HG03175 (cell line): ENCODE measurements around the gene PSMD1.
"Not testable (repeated sequence)": the region's sequence is repeated elsewhere in the genome, so short reads cannot be mapped to it uniquely, and the experiment has no call there.

Experiments
- ATAC-seq: cut with Tn5 transposase; IDR thresholded peaks from one replicate; pipeline ENCODE4 v1.9.1; 2021; ENCODE audit warnings: mild to moderate bottlenecking, moderate library complexity; ENCODE audit not compliant: unreplicated experiment

The PSMD1 gene

DNA sequence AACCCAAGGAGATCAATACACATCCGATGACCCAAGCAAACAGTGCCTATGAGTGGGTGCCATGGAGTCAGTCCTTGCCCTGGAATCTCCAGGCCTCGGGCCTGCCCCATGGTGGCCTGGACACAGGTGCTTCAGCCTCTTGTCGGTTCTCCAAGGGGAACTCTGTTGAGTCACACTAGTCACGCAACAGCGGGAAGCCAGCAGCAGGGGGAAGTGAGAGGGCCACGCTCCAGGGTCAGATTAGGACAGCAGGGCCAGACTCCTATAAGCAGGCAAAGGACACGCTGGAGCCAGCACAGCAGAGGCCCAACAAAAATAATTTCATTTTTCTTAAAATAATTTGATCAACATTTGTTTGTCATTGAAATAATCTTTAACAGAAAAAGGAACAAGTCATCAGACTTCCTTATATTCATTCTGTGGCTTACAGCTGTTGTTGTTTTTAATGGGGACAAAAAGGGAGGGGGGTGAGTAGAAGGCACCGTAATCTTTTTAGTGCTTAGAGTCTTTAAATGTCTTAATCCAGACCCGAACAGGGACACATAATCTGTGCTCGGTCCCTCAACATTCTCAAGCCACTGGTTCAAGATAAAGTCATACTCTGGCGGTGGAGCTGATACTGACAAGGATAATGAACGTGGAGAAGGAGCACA, 125.3 kb downstream of the PSMD1 start:
- peak; percentile 46 for ATAC-seq

DNA sequence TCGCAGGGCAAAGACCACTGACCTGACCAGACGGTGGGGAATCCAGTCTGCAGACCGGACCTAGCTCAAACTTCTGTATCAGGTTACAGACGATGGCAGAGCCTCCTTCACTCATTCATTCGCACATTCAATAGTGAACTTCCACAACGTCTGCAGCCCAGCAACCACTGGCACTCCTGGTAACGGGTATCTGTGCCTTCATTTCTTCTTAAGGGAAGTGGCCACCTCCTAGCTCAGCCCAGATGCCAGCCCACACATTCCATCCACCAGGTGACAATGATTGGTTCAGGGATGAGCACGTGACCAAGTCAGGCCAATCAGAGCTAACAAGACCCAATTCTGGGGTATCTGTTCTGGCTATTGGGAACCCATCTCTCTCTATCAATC, 125.8 kb downstream of the PSMD1 start:
- peak; percentile 49 for ATAC-seq

DNA sequence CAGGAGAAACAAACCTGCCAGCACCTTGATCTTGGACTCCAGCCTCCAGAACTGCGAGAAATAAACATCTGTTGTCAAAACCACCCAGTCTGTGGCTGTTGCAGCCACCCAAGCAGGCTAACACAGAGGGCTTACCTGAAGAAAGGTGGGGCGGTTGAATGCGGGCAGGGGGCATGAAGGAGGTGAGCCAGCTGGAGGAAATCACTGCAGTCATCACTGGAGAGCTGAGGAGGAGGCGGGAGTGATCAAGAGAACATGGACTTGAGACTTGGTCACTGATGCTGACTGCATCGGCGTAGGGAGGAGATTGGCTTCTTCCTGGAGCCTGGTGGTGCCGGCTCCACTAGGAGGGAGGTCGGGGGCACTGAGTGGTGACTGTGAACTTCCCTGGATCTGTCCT, 127.2 kb downstream of the PSMD1 start:
- ATAC-seq = no peak

DNA sequence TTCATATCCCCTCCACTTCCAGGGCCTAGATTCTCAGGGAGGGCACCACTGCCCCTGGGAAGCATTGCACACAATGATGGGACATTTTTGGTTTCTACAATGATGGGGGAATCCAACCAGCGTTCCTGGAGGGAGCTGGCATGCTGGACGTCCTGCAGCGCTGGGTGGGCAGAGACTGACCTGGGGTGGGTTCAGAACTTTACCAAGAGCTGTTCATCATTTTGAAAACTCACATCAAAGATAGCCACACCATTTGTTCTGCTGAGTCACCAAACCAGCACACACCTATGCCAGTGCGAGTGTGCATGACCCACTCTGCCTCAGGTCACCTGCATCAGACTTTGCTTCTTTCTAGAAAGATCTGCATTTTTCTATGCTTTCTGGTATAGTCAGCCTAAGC, 127.7 kb downstream of the PSMD1 start:
- no peak for ATAC-seq

DNA sequence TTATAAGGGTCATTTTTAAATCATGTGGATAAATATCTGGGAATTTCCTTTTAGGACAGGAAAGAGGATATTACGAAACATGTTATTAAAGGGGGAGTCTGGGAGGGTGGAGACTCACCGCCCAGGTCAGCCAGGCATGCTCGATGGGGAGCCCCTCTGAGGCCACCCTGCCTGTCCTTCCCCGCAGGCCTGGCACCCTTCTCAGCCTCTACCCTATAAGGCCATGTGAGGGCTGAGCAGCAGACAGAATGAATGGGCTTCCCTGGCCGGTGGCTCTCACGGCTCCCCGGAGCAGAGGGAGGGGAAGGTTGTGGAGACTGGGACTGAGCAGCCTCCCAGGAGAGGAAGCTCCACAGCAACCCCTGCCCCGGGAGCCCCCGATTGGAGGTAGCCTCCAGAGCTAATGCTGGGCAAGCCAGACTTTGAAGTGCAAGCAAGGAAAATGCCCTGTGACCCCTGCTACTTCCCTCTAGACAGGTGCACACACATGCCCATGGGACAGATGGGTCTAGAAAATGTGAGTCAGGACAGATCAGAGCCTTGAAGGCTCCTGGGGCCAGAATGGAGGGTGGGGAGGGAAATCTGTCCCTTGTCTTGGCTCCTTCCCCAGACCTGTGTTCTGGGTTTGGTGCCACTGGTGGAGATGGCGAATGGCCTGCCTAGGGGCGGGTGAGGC, 128.5 kb downstream of the PSMD1 start:
- no peak for ATAC-seq

DNA sequence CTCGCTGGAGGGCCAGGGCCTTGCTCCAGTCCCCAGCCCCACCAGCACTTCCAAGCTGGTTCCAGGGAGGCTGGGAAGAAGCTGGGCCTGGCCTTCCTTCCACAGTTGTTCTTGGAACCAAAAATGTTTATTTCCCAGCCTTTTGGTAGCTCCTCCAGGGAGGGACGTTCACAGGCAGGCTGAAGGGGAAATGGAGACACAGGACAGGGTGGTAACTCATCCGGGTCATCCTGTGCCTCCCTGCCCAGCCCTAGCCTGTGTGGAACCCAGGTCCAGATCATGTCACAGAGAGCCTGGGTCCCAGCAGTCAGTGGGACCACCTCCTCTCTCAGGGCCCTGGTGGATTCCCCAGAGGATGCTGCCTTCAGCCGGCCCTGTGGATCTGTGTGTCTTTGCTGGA, 129.2 kb downstream of the PSMD1 start:
- no peak for ATAC-seq

DNA sequence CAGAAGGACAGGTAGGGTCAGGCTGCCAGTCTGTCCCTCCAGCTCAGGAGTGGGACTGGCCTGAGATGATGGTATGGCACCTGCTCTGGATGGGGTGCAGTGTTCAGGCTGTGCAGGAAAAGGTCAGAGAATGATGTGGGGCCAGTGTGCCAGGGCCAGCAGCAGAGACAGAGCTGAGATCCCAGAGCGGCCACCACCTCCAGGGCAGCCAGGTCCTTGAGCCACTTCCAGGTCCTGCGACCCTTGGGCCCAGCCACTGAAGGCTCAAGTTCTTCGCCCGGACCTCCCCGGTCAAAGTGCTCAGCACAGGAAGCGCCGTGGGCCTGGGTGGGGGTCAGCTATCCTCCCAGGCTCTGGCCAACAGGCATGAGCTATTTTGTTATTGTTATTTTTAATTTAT, 129.7 kb downstream of the PSMD1 start:
- no peak for ATAC-seq

DNA sequence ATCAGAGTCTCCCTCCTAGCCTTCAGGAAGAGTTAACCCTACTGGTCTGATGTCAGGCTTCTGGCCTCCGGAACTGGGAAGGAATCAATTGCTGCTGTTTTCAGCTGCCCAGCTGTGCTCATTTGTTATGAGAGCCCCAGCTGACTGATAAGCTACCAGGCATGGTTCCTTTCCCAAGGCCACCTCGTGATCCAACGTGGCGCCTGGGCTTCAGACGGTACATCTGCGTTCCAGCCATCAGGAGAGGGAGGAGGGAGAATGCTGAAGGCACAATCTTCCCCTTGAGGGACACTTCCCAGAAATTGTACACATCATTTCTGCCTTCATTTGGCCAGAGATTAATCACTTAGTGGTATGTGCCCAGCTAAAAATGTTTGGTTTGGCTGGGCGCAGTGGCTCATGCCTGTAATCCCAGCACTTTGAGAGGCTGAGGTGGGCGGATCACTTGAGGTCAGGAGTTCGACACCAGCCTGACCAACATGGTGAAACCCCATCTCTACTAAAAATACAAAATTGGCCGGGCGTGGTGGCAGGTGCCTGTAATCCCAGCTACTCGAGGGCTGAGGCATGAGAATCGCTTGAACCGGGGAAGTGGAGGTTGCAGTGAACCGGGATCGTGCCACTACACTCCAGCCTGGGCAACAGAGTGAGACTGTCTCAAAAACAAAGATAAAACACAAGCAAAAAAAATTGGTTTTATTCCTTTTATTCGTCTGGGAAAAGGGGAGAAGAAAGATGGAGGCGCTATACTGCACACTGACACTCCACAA, 131.3 kb downstream of the PSMD1 start:
- ATAC-seq = no peak

DNA sequence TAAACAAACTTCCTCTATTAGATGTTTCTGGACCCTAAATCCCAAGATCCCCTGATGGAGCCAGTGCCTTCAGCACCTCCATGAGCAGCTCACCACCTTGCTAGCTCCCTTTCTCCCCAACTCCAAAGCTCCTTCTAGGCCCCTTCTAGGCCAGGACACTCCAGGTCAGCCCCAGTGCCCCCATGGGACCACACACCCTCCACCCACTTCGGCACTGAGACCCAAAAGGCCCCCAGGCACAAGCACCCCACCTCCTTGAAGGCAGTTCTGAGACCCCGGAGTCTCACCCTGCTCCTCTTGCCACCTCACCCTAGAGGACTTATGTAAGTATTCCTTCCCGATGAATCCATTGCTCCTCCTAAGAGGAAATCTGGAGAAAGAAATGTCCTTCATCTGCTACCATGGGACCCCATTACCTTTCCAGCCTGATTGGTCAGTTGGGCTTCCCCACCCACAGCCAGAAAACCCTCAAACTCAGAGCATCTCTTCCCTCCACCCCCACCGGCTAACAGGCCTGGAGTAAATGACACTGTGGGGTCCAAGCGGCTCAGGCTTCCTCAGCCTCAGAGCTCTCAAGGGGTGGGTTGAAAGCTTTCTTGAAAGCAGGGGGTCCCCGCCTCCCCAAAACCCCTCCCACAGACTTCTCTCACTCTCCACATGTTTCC, 132.0 kb downstream of the PSMD1 start:
- no peak for ATAC-seq

DNA sequence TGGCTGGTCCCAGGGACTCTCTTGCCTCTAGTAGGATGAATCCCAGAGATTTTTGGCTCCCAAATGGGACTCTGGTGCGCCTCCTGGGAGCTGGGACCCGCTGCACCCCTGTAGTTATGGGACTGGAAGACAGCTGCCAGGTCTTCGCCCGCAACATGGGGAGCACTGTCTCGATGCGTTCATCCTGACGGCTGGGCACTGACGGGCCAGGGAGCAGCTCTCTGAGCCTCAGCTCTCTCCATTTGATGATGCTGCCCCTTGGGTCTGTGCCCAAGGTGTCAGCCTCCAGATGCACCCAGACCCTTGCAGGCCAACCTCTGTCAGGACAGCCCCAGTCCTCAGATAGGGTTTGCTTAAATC, 132.5 kb downstream of the PSMD1 start:
- ATAC-seq = no peak

DNA sequence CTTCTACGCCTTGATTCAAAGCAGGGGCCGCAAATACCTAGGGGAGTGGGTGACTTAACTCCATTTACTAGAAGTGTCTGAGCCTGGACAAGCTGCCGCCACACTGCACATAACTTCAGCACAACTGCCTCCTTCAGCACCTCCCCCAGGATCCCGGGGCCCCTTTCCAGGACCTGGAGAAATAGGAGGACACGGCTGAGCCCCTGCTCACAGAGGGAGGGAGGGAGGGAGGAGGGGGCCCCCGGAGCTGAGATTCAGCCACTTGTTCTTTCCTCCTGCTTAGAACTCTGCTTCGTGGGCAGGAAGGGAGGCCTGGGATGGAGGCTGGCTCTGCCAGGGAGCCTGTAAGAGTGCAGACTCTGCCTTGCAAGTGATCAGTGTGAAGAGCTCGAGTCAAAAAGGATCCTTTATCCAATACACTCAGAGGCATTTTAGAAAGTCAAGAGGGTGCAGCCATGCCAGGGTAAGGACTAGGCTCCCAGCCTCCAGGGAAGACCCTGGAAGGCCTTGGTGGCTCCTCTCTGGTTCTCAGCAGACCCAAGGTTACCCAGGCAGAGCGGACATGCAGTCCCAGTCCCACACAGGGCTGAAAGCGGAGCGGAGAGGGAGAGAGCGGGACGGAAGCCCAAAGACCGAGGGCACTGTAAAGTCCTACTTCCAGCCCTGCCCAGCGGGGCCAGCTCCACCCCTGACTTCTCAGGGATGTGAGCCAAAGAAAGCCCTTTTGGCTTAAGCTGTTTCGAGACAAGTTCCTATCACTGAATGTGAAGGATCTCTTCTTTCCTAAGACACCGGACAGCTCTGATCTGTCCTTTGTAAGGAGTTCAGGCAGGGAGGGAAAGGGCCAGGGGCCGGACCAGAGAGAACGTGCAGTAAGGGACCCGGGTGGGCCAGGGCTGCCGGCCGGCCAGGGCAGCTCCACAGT, 133.2 kb downstream of the PSMD1 start:
- ATAC-seq = no peak

DNA sequence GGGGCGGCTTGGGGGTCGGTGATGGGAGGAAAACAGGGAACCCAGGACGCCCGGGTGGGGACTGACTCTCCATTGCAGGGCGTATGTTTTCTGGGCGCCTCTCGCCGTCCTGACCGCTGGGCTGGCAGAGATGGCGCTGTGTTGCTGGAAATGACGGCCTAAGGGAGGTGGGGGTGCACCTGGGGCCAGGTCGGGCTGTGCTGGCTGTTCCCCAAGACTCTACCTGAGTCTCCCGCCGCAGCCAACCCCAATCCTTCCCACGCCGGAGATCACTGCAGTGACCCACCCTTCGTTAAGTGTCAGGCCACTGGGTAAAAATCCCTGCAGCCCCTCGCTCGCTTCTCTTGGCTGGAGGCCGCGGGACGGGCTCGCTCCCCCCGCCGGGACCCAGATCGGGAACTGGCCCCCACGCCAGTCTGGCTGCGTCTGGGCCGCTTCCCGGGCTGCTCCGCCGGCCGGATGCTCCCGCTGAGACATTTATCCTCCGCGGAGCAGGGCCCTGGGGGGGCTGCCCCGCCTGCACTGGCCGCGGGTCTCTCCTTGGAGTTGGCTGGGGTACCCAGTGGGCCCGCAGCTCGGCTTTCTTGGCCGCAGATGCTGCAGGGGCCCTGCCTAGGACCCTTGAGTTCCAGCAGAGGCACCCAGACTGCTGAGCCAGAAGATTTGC, 134.0 kb downstream of the PSMD1 start:
- no peak for ATAC-seq

DNA sequence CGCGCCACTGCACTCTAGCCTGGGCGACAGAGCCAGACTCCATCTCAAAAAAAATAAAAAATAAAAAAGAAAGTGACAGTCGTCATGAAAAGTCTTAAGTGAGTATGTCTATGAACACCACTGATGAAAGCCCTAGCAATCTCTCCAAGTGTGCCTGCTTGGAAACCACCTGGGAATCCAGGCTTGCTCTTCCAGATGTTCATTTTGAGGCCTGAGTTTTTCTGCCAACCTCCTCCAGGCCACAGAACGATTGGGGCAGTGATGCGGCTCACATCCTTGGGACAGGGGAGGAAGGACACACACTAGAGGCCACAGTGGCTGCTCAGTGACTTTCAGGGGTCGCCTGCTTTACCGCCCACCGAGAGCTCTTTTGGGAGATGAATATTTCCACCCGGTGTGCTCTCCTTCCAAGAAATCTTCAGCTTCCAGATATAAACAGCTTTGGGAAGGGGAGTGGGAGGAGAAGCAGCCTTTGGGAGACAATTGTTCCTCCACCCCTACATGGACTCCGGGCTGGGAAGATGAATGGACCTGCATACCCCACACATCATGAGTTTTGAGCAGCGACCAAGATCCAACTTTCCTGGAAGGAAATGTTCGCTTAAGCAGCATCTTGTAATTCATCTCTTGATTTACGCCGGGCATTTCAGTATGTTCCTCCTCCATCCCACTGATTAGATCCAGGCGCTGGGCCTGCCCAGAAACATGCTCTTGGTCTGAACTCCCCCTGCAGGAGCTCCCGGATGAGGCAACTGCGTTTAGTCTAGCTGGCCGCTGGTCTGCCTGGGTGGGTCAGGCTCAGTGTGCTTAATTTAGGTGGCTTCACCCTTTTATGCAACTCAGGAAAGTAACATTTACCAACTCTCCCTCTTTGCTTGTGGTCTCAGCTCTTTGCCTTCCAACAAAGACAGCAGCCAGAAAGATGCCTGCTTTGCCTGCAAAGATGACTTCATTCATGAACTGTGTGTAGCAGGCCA, 135.5 kb downstream of the PSMD1 start:
- no peak for ATAC-seq

DNA sequence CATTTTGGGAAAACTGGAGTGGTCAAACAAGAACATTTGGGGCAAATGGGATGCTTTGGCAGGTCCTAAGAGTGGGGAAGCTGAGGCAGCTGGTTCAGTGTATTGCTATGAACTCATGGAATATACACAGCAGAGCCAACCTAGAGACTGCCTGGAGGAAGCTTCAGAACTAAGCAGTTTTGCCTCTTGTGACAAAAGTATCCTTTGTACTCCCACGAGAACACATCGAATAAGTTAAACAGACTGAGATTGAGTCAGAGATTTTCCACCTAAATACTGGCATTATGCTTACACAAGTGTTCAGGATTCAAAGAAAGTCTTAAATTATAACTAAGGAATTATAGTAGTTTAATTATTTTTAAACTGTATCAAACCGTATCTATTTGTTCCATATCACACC, 136.5 kb downstream of the PSMD1 start:
- ATAC-seq = no peak

DNA sequence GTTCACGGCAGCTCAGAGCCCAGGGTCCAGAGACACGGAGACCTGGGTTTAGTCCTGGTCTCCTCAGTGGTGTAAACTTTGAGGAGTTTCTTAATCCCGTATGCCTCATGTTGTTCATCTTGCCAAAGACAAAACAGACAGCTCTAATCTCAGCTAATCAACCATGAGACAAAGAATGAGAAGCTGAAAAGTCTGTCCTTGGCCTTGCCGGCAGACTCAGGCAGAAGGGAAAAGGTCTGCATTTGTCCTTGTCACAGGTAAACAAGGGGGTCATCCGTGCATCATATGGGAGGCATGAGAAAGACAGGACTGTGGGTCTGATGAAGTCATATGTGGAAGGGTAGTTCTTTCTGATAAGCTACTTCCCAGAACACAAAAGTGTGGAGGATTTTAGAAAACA, 139.9 kb downstream of the PSMD1 start:
- no peak for ATAC-seq

DNA sequence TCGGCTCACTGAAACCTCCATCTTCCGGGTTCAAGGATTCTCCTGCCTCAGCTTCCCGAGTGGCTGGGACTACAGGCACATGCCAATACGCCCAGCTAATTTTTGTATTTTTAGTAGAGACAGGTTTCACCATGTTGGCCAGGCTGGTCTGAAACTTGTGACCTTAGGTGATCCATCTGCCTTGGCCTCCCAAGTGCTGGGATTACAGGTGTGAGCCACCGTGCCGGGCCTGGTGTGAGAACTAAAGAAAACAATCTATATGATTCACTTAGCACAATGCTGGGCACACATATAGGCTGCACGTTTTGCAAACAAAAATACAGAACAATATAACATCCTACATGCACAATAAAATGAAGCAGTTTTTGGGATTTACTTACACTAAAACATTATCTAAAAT, 140.5 kb downstream of the PSMD1 start:
- not testable (repeated sequence) for ATAC-seq

DNA sequence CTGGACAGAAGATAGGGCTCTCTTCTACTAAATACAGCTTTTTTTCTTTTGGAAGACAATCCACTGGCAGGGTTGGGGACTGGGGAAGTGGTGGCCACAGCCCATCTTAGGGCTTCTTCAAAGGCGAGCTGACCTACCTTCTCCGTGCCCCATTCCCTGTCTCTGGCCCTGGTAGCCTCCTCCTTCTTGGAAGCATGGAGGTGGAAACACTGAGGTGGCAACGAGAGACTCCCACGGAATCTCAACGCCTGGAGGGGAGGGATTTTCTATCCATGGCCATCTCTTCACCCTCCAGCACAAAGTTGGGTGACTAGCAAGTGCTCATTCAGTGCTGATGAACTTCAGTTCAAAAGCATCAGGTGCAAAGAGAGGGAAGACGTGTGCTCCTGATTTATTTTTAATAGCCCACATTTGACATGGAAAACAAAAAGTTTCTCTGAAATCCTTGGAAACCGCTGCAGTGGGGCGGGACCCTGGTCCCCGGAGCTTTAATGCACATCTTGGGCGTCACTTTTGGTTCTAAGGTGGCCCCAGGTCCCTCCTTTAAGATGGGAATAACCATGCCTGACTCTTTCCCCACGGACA, 141.1 kb downstream of the PSMD1 start:
- no peak for ATAC-seq

DNA sequence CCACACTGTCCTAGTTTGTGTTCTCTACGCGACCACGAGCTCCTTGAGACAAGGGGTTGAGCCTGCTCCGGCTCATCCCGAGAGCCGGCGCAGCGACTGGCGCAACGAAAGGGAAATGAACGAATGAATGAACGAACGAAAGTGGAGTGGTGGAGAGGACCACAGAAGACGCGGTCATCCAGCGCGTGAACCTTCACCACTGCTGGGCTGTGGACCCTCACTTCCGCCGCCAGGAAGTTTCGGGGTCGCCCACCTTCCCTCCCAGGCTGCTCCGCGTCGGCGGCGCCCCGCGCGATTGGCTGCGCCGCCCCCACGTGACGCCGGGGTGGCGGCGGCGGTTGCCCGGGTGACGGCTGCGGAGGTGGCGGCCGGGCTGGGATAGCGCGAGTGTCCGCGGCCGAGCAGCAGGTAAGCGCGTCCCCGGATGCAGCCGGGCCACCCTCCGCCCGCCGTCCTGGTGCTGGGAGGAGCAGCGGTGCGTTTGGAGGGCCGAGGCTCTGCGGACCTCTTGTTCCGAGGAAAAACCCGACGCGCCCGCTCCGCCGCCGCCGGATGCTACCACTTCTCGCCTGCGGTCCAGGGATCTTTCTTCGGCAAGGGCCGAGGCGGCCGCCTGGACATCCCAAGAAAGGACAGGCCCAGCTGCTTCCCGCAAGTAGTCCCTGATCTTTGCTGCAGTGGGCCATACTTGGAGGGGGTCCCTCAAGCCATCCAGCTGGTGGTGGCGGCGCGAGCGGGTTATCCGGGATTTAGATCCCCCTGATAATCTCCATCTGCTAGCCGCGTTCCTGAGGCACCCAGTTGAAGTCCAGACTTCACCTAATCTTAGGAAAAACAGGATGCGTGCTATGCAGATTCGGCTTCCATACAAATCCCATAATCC, 141.9 kb downstream of the PSMD1 start, which contains the start of gene ARMC9:
Gene ARMC9, plus strand, starts transcription at position 341 of the 883 bp plus-strand sequence. CDS start 7,608 bp downstream, outside the sequence.
- peak; percentile 97 for ATAC-seq
